NCI-H2171 (cell line): ENCODE data around the gene E2F1.
"Not testable (repeated sequence)": the region's sequence is repeated elsewhere in the genome, so short reads cannot be mapped to it uniquely, and the experiment has no call there.

Source experiments
- DNase-seq: peaks from one replicate; lab custom pipeline; 2025; lab: John Stamatoyannopoulos, UW

Gene E2F1

GRCh38 chr20:33657704-33658095 lies 28.5 kb downstream of the E2F1 start:
- DNase-seq = no peak

GRCh38 chr20:33656783-33657703 lies 29.1 kb downstream of the E2F1 start:
- DNase-seq = no peak

DNA sequence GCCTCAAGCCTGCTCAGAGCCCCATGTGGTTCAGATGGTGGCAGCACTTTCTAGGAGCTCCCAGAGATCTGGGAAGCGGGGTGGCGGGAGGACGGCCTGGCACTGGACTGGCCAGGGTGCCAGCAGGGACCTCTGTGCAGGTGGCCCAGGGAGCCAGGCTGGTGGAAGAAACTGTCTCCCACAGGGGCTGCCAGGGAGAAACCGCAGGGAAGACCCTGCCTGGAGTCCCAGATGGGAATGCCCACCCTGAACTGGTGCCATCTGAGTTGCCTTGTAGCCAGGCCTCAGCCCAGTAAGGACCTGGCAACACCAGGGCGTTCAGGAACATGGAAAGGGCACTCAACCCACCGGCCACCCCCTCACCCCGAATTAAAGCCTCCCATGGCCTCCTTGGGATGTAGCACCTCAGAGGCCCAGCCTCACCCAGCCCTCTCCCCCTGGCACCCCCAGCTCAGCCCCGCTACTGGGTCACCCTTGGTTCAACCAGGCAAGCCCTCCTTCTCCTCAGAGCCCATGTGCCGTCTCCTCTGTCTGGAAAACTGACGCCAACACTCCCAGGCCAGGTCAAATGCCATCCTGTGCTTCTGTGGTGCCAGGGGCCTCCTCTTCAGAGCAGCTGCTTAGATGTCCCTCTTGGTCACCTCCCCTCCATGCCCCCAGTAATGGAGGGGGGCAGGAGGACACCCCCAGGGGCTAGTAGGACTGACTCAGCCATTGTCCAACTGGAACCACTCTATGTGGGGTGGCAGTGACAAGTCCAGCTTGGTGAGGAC lies 30.0 kb downstream of the E2F1 start:
- DNase-seq = no peak

GRCh38 chr20:33655164-33655563 lies 31.0 kb downstream of the E2F1 start:
- DNase-seq = no peak

DNA sequence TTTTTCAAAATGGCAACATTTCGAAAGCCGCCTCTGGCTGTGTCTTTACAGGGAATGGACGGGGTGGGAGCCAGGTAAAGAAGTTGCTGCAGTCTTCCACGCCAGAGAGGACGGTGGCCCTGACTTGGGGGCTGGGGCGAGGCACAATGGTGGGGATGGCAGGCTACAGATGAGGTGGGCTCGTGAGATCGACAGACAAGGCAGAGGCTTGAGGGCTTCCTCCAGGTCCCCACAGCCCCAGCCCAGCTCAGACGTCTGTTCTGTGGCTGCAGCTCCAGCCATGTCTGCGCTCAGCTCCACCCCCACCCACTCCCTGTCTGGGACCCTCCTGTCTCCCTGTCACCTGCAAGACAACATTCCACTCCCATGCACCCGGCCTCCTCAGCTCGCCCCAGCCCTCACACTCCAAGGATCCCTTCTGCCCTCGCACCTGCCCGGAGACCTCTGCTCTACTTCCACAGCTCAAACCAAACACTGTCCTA lies 31.5 kb downstream of the E2F1 start:
- no peak for DNase-seq

DNA sequence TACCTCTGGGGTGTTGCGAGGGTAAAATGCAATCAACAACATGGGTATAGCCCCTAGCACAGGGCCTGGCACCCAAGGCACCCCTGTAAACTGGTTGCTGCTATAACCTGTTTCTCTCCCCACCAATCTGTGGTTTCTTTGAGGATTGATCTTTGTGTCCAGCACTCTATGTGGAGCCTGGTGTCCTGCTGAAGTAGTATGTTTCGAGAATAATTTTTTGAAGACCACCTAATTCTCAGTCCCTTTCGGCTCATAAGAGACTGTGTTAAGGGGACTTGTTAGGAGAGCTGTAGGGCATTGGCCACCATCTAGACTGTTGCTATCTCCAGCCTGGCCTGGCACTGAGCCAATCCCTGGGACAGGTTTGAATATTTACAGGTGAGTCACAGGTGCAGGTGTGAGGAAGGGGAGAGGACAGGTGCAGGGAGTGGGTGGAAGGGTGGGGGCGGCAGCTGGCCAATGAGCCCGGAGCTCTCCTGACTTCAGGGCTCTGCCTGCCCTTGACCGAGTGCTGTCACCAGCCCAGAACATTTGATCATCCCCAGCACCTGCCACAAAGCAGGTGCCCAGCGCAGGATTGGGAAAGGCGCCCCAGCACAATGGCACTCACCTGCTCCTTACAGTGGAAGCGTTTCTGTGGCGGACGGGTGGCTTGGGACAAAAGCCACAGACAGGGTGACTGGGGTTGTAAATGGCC lies 32.1 kb downstream of the E2F1 start:
- DNase-seq = peak; percentile 54

- DNase-seq = peak; percentile 54
Observed at GRCh38 chr20:33653218-33653899, 32.8 kb downstream of the E2F1 start.

DNA sequence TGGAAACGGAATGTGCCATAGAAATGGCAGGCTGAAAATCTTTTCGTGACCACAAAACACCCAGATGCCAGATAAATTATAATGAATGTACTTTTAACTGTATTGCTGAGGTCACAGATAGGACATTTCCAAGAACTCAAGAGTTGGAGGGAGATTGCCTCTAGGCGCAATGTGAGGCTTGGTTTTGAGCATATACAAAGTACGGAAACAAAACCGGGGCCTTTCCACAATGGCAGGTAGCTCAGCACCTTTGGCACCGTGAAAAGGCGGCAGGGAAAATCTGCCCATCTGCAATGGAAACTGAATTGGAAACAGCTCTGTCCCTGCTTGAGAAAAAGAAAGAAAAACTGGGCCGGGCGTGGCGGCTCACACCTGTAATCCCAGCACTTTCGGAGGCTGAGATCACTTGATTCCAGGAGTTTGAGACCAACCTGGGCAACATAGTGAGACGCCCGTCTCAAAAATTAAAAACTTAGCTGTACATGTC lies 34.6 kb downstream of the E2F1 start:
- DNase-seq = no peak

- peak; percentile 85 for DNase-seq
Observed at GRCh38 chr20:33650753-33651561, 35.2 kb downstream of the E2F1 start.

DNA sequence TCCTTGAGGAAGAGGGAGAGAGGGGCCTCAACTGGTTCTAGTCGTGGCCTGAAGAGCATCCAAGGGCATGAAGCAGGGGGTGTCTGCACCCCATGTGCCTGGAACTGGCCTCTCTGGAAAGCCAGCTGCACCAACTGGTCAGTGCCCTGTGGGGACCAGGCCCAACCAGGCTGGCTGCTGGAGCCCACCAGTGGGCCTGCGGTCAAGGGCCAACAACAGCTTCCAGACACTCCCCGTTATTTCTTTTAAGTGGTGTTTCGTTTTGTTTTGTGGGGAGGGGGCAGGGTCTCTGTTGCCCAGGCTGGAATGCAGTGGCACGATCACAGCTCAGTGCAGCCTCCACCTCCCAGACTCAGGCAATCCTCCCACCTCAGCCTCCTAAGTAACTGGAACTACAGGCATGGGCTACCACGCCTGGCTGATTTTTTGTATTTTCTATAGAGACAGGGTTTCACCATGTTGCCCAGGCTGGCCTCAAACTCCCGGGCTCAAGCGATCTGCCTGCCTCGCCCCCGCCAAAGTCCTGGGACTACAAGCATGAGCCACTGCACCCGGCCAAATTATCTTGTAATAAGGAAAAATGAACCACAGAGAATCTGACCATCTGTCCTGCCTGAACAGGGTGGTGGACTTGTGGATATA lies 36.0 kb downstream of the E2F1 start:
- no peak for DNase-seq

DNA sequence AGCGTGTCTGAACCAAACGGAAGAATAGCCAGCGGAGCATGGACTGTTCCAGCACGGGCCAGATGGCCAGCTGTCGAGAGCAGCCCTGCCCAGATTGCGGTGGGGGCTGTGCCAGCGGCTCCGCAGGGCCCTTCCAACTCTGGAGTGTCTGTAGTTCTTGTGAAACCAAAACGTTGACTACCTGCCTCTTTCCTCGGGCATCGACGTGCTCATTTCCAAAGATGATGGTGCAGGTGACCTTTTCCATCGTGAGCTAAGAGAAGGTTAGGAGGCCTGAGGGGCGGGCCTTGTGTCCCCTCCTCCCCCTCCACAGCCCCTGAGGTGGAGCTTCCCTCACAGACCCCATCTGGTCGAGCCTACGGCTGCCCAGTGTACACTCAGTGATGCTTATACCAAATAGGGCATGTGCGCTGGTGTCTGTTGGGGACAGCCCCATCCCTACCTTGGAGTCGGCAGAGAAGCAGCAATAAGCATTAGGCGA lies 36.9 kb downstream of the E2F1 start:
- DNase-seq = peak; percentile 47

DNA sequence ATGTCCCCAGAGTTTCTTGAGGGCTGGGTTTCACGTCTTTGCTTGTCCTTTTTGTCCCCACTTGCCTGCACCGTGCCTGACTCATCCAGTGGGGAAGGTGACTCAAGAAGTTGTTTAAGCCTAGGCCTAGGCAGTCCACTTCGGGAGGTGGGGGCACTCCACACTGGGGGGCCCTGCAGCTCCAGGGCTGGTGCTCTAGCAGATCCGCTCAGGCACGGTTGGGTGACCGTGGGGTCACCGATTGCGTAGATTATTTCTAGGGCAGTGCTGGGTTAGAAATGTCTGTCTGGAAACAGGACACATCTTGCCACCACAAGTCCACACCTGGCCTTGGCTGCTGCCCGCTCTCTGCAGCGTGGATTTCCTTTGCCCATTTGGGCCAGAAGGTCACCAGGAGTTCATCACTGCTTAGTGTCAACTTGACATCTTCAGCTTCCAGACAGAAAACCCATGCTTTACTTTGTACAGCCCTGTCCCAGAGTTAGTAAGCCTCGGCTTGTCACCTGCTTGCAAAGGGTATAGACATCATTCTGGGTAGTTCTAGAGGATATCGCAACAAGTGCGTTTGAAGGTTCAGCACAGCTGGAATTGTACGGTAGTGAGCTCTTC lies 37.7 kb downstream of the E2F1 start:
- no peak for DNase-seq

- DNase-seq = no peak
Observed at GRCh38 chr20:33647603-33648395, 38.4 kb downstream of the E2F1 start.

GRCh38 chr20:33646959-33647602 lies 39.1 kb downstream of the E2F1 start:
- not testable (repeated sequence) for DNase-seq

- DNase-seq = no peak
Observed at GRCh38 chr20:33646191-33646590, 40.0 kb downstream of the E2F1 start.

DNA sequence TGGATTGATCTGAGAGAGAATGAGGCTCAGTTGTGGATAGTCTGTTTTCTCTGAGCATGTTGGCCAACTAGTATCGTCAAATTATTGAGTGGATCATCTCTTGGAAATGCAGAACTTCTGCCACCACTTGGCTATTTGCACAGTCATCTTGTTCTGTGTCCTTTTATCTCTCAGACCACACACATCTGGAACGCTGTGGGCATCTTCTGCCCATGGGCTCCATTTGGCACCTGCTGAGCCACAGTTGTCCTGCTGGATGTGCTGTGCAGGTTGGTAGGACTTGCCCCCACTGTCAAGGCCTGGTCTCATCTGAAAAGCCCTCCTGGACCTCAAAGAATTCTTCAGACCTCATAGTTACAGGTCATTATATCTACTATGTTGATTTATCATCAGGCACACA lies 40.8 kb downstream of the E2F1 start:
- DNase-seq = no peak

DNA sequence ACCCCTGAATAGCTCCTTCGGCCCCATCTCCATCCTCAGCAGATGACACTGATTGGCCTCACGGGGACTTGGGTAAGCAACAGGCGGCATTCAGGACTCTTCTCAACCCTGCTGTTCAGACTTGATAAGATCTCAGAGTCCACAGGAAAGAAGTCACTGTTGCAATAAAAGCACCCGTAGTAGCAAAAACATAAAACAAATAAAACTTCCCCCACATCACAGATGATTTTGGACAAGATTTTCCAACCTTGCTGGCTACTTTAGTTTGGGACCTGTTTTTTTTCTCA lies 41.2 kb downstream of the E2F1 start:
- no peak for DNase-seq

- DNase-seq = no peak
Observed at GRCh38 chr20:33644313-33645071, 41.7 kb downstream of the E2F1 start.
